Peyer's patch (tissue), 4 donors: ENCODE measurements around the gene CCDC78. TPM values are rescaled to one million over a fixed set of nuclear protein-coding genes. Genes with fewer than 3 reads are reported as not detected.
A peak's percentile ranks its signal among the peaks of the same experiment; 100 is the strongest.

Source experiments
- DNase-seq, 3 donors: peaks; one replicate each; pipeline ENCODE4 v3.0.0-alpha.2; 2017 to 2019
- H3K27ac ChIP-seq, 4 donors: fragments of 200-600 bp; sonication (generic); one replicate each; pipeline ENCODE4 v1.5.1; 2016 to 2019
- H3K27me3 ChIP-seq, 2 donors: fragments of 200-600 bp; sonication (generic); one replicate each; pipeline ENCODE4 v1.5.1; 2019
- H3K36me3 ChIP-seq, 3 donors: fragments of 200-600 bp; sonication (generic); one replicate each; pipeline ENCODE4 v1.5.1; 2016 to 2019
- H3K4me1 ChIP-seq, 4 donors: fragments of 200-600 bp; sonication (generic); one replicate each; pipeline ENCODE4 v1.5.1; 2016 to 2019
- H3K4me3 ChIP-seq, 4 donors: fragments of 200-600 bp; sonication (generic); 1 replicate in 3 of 4; 2 replicates in 1 of 4; pipeline ENCODE4 v1.5.1; 2016 to 2019; ENCODE audit warnings: mild to moderate bottlenecking in 1 of 4
- H3K9me3 ChIP-seq, 4 donors: fragments of 200-600 bp; sonication (generic); one replicate each; pipeline ENCODE4 v1.5.1; 2016 to 2019; ENCODE audit warnings: mild to moderate bottlenecking in 1 of 4
- POLR2A ChIP-seq, 2 donors: fragments of 450-650 bp; IDR thresholded peaks; one replicate each; pipeline ENCODE4 v1.5.1; 2017; ENCODE audit warnings: antibody characterized with exemption in 2 of 2, mild to moderate bottlenecking in 2 of 2, moderate library complexity in 2 of 2
- total RNA-seq, 4 donors: library from RNA; depleted of rRNA; stranded (reverse); fragments of >200 nt; gene quantifications; one replicate each; pipeline ENCODE4 v1.1.0, GENCODE V29; 2016
- TF ChIP-seq, protein P1 (sequence below), 6 experiments: fragments of 450-650 bp in 4 of 6; fragments of 200-600 bp in 2 of 6; sonication (generic) in 1 of 6; IDR thresholded peaks; one replicate each; pipeline ENCODE4 v1.5.1; 2017 to 2019; ENCODE audit warnings: antibody characterized with exemption in 6 of 6, mild to moderate bottlenecking in 3 of 6, moderate library complexity in 1 of 6

Gene CCDC78
- total RNA-seq, 4 donors from 2014 or later, result 2.1 to 13.2 (median 6.3) TPM

DNA sequence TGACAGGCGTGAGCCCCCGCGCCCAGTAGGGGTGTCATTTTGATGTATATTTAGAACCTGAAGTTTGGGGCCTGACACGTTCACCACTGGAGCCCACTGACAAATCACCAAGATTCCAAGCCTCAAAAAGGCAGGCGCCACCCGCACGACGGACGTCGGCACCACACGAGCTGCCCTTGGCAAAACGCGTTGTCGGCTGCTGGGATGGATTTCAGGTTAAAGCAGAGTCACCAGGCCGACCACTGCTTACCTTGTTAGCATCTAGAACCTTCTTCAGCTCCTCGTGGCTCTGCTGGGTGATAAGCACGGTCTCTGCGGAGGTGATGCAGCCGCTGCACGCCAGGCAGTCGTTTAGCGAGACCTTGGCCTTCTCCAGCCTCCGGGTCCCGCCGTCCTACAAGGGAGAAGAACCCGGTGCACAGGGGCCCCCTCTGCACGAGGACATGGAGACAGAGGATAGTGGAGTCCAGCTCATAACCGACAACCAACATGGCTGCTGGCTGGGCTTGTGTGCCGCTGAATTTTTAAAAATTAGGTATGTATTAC is 10.8 kb upstream of the CCDC78 start:
- TF ChIP-seq POLR2A (IDR thresholded peaks at IDR 0.05), result no peak
- TF ChIP-seq, protein P1, sequence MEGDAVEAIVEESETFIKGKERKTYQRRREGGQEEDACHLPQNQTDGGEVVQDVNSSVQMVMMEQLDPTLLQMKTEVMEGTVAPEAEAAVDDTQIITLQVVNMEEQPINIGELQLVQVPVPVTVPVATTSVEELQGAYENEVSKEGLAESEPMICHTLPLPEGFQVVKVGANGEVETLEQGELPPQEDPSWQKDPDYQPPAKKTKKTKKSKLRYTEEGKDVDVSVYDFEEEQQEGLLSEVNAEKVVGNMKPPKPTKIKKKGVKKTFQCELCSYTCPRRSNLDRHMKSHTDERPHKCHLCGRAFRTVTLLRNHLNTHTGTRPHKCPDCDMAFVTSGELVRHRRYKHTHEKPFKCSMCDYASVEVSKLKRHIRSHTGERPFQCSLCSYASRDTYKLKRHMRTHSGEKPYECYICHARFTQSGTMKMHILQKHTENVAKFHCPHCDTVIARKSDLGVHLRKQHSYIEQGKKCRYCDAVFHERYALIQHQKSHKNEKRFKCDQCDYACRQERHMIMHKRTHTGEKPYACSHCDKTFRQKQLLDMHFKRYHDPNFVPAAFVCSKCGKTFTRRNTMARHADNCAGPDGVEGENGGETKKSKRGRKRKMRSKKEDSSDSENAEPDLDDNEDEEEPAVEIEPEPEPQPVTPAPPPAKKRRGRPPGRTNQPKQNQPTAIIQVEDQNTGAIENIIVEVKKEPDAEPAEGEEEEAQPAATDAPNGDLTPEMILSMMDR (IDR thresholded peaks at IDR 0.05), result no peak
- Histone ChIP-seq H3K27ac (peak overlapping the region in 2 of 4 donors; percentile 77 to 90), H3K4me1 (peaks cover 0 to 16% (median 9%) of the 10 kb centered on the region in 4 donors), H3K9me3 (no peaks in the 10 kb centered on the region), H3K36me3 (peaks cover 0 to 66% (median 0%) of the 10 kb centered on the region in 3 donors), H3K27me3 (no peaks in the 10 kb centered on the region), H3K4me3 (peak overlapping the region in 1 of 4 donors; percentile 9)
- DNase-seq, result no peak

DNA sequence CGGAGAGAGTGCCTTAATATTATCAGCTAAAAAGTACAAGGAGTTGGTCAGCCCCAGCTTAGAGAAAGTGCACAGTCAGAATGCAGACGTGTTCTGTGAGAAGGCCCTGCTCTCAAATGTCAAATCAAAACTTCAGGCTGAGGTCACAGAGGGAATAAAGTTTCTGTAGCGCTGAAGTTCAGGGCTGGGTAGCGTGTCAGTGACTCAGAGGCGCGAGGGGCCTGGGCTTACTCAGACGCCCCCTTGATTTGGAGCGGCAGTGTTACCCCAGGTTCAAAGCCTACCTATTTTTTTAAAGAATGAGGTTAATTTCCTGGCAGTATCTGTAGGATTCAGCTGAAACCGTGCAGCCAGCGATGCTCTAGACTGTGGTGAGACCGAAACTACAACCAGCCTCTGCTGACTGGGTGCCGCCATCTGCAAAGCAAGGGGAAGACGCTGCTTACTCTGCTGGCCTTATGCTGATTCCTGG is 9.8 kb upstream of the CCDC78 start:
- peaks cover 0 to 69% (median 0%) of the 10 kb centered on the region in 3 donors for H3K36me3 ChIP-seq
- no peak for DNase-seq
- peaks cover 0 to 12% (median 6%) of the 10 kb centered on the region in 4 donors for H3K4me1 ChIP-seq
- no peak overlapping the region for H3K4me3 ChIP-seq
- no peaks in the 10 kb centered on the region for H3K27me3 ChIP-seq
- H3K27ac ChIP-seq, result peak overlapping the region in 2 of 4 donors; percentile 77 to 90
- TF ChIP-seq, protein P1 (IDR thresholded peaks at IDR 0.05), result no peak
- no peak for TF ChIP-seq POLR2A (IDR thresholded peaks at IDR 0.05)
- H3K9me3 ChIP-seq, result no peaks in the 10 kb centered on the region

DNA sequence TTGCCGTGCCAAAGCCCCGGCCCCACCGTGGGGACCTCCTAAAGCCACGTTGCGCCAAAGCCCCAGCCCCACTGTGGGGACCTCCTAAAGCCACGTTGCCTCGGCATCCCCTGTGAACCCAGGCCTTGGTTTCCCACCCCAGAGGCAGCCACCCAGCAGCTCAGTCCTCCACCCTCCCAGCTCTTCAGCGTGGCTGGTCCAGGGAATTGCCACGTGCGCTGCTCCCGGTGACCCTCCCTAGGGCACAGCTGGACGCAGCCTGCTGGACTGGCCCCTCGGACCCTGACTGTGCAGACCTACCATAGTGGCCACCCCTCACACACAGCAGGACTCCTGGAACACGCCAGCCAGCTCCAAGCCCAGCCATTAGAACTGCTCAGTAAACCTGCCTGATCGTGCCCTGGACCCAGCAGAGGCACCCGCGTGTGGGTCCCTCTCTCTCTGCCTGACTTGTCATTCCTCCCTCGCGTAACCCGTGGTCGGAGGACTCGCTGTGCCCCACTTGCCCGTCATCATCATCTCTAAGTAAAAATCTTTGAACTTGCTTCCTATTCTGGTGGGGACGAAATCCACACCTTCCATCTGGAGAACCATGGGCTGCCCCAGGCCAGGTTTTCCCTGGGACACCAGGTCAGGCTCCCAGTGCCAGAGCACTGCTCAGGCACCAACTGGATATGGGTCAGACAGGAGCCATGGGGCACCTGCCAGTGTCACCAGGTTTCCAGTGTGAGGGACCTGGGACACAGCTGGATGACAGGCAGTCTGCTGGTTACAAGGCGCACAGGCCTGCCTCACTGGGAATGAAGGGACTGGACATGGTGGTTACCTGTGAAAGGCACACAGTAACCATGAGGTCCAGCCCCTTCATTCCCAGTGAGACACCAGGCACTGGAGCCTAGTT is 9.0 kb upstream of the CCDC78 start:
- Histone ChIP-seq H3K9me3 (no peaks in the 10 kb centered on the region), H3K36me3 (peaks cover 0 to 69% (median 0%) of the 10 kb centered on the region in 3 donors), H3K4me3 (no peak overlapping the region), H3K27ac (peak overlapping the region in 1 of 4 donors; percentile 90), H3K27me3 (no peaks in the 10 kb centered on the region), H3K4me1 (peaks cover 0 to 10% (median 4%) of the 10 kb centered on the region in 4 donors)
- TF ChIP-seq POLR2A (IDR thresholded peaks at IDR 0.05), result no peak
- TF ChIP-seq, protein P1 (IDR thresholded peaks at IDR 0.05), result no peak
- no peak for DNase-seq

DNA sequence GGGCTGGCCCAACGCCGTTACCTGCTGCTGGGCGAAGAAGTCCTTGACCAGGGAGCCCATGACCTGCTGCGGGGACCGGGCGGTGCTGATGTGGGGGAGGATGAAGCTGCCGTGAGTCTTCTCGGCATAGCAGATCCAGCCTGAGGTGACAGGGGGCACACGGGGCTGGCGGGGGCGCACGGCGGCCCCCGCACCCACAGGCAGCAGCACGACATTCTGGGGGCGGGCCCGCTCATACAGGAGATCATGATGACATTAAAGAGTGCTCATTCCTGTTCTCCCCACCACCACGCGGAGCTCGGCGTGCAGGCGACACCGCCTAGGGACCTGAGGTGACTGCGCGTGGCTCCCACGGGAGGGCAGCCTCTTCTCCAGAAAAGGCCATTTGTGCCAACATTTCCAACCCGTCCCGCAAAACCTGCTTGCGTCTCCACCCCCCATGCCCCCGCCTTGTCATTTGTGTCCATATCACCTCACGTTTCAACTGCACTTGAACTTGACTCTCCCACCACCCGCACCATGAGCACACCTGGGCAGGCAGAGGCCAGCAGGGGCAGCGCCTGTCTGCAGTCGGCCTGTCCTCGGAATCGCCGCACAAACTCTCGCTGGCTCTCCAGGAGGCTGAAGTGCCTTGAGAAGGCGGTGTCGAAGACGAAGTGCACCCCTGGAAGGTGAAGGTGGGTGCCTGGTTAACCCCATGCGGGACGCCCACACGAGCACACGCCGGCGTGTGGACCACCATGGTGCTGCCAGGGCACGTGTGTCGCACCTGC is 8.2 kb upstream of the CCDC78 start:
- DNase-seq, result no peak
- no peak for TF ChIP-seq POLR2A (IDR thresholded peaks at IDR 0.05)
- TF ChIP-seq, protein P1 (IDR thresholded peaks at IDR 0.05), result no peak
- H3K9me3 ChIP-seq, result no peaks in the 10 kb centered on the region
- peaks cover 0 to 2% (median 0%) of the 10 kb centered on the region in 4 donors for H3K4me1 ChIP-seq
- no peak overlapping the region for H3K27ac ChIP-seq
- no peak overlapping the region for H3K4me3 ChIP-seq
- H3K27me3 ChIP-seq, result no peaks in the 10 kb centered on the region
- peaks cover 0 to 69% (median 0%) of the 10 kb centered on the region in 3 donors for H3K36me3 ChIP-seq
